B cell (primary cell): ENCODE results near the gene MIPOL1. TPM values are rescaled to one million over a fixed set of nuclear protein-coding genes. Genes with fewer than 3 reads are reported as not detected.

Experiments
- ATAC-seq: fragments of 200-7000 bp; cut with Tn5 transposase; one replicate; pipeline ENCODE4 v1.10.0; 2021; ENCODE audit warnings: low read depth, mild to moderate bottlenecking, moderate number of reproducible peaks, moderate library complexity
- CTCF ChIA-PET: fragments of 350-600 bp; sonication (Branson Sonifier 250); formaldehyde crosslinking; loops from one replicate; lab custom pipeline; 2021; ENCODE audit warnings: antibody characterized with exemption, inconsistent platforms; lab: Charles Lee
- POLR2A ChIA-PET: fragments of 350-600 bp; sonication (Branson Sonifier 250); formaldehyde crosslinking; loops from one replicate; lab custom pipeline; 2021; ENCODE audit warnings: antibody characterized with exemption; lab: Charles Lee
- DNase-seq: peaks from one replicate; pipeline ENCODE4 v3.0.0; 2013
- H2AFZ ChIP-seq: 2 replicates; pipeline ENCODE4 v1.6.1; 2012; ENCODE audit warnings: mild to moderate bottlenecking, low read depth, low read length; ENCODE audit not compliant: insufficient read depth, poor library complexity, severe bottlenecking
- H3K27ac ChIP-seq, 2 donors: 1 replicate in 1 of 2; 2 replicates in 1 of 2; pipeline ENCODE4 v1.5.1; 2012 to 2013; ENCODE audit warnings: low read length in 2 of 2, mild to moderate bottlenecking in 2 of 2, moderate library complexity in 1 of 2
- H3K27me3 ChIP-seq, 4 experiments: fragments of 200-600 bp in 1 of 4; sonication (generic) in 1 of 4; replicated peaks in 1 of 4; 1 replicate in 2 of 4; 2 replicates in 2 of 4; pipeline versions ENCODE4 v1.6.1 to v1.7.0; 2013 to 2016; ENCODE audit warnings: low read length in 3 of 4, mild to moderate bottlenecking in 2 of 4, mixed read lengths in 1 of 4, moderate library complexity in 1 of 4; ENCODE audit not compliant: insufficient read depth in 4 of 4, control insufficient read depth in 3 of 4; ENCODE audit errors: control extremely low read depth in 1 of 4
- H3K36me3 ChIP-seq, 2 experiments: replicated peaks in 1 of 2; 1 replicate in 1 of 2; 2 replicates in 1 of 2; pipeline versions ENCODE4 v1.6.1 to v1.7.1; 2013; ENCODE audit warnings: low read length in 1 of 2; ENCODE audit not compliant: insufficient read depth in 2 of 2, control insufficient read depth in 1 of 2; ENCODE audit errors: control extremely low read depth in 1 of 2, extremely low read depth in 1 of 2
- H3K4me1 ChIP-seq, 2 donors: fragments of 200-600 bp in 1 of 2; sonication (generic) in 1 of 2; 1 replicate in 1 of 2; 2 replicates in 1 of 2; pipeline versions ENCODE4 v1.5.1 to v1.6.1; 2013 to 2017; ENCODE audit warnings: low read length in 2 of 2; ENCODE audit not compliant: control insufficient read depth in 2 of 2, insufficient read depth in 2 of 2
- H3K4me2 ChIP-seq: replicated peaks from 2 replicates; pipeline ENCODE3; 2012; ENCODE audit warnings: mild to moderate bottlenecking, low read depth, low read length; ENCODE audit not compliant: poor library complexity, severe bottlenecking
- H3K4me3 ChIP-seq, 5 experiments: fragments of 200-600 bp in 1 of 5; sonication (generic) in 1 of 5; 1 replicate in 3 of 5; 2 replicates in 2 of 5; pipeline versions ENCODE4 v1.5.1 to v1.7.0; 2011 to 2016; ENCODE audit warnings: low read length in 4 of 5, mild to moderate bottlenecking in 4 of 5, low read depth in 2 of 5, control low read depth in 1 of 5, moderate library complexity in 1 of 5; ENCODE audit not compliant: insufficient read depth in 1 of 5; ENCODE audit errors: control extremely low read depth in 1 of 5, extremely low read depth in 1 of 5
- H3K79me2 ChIP-seq: fragments of 200-600 bp; sonication (generic); one replicate; pipeline ENCODE4 v1.6.0; 2016; ENCODE audit warnings: low read length; ENCODE audit not compliant: control insufficient read depth, insufficient read depth
- H3K9ac ChIP-seq: fragments of 200-600 bp; sonication (generic); 2 replicates; pipeline ENCODE4 v1.6.1; 2017; ENCODE audit warnings: mild to moderate bottlenecking, low read length, moderate library complexity
- H3K9me3 ChIP-seq, 3 donors: one replicate each; pipeline versions ENCODE4 v1.6.1 to v1.7.1; 2013; ENCODE audit warnings: low read length in 2 of 3; ENCODE audit not compliant: control insufficient read depth in 2 of 3, insufficient read depth in 1 of 3; ENCODE audit errors: control extremely low read depth in 1 of 3
- H4K20me1 ChIP-seq: 2 replicates; pipeline ENCODE4 v1.6.0; 2012; ENCODE audit warnings: mild to moderate bottlenecking, low read length; ENCODE audit not compliant: insufficient read depth, control insufficient read depth, poor library complexity, severe bottlenecking
- H3K27ac Mint-ChIP-seq: one replicate; pipeline ENCODE4 v1.8.0; 2021; ENCODE audit warnings: mixed read lengths
- H3K27me3 Mint-ChIP-seq: one replicate; pipeline ENCODE4 v1.8.0; 2021; ENCODE audit warnings: mixed read lengths
- H3K4me1 Mint-ChIP-seq: one replicate; pipeline ENCODE4 v1.8.0; 2021; ENCODE audit warnings: mixed read lengths
- H3K4me3 Mint-ChIP-seq: one replicate; pipeline ENCODE4 v1.8.0; 2021; ENCODE audit warnings: mixed read lengths
- H3K9me3 Mint-ChIP-seq: one replicate; pipeline ENCODE4 v1.8.0; 2022; ENCODE audit warnings: mixed read lengths; ENCODE audit not compliant: insufficient read depth
- EZH2 ChIP-seq: IDR thresholded peaks from 2 replicates; pipeline ENCODE4 v1.6.1; 2012; ENCODE audit warnings: borderline replicate concordance, low read depth, mild to moderate bottlenecking, moderate library complexity, low read length; ENCODE audit not compliant: insufficient read depth, poor library complexity, severe bottlenecking
- WGBS: methylation state at CpG from one replicate; pipeline ENCODE4 v1.1.5; 2013; ENCODE audit warnings: missing lambda C conversion rate; ENCODE audit not compliant: insufficient coverage; 5-methylcytosine and 5-hydroxymethylcytosine counted together
- intact Hi-C: fragments of 100-400 bp; cut with micrococcal nuclease; formaldehyde crosslinking; loops from one replicate; pipeline ENCODE4 v1.10.0; 2022
- polyA plus RNA-seq: library from polyadenylated mRNA; depleted of rRNA; stranded (reverse); fragments of >200 nt; gene quantifications from 2 replicates; pipeline ENCODE4 v1.2.3, GENCODE V29; 2012
- total RNA-seq, 2 donors: library from RNA; stranded (reverse); fragments of 120-200 nt in 1 of 2; gene quantifications; 1 replicate in 1 of 2; 2 replicates in 1 of 2; pipeline versions ENCODE4 v1.2.3 to v1.2.4, GENCODE V29; 2013 to 2022
- TF ChIP-seq, protein P1 (sequence below): fragments of 200-600 bp; IDR thresholded peaks from one replicate; pipeline ENCODE4 v1.8.0; 2022; ENCODE audit warnings: antibody characterized with exemption, mild to moderate bottlenecking

MIPOL1 gene
- total and polyA plus RNA-seq, 2 donors (not counting 1 experiment from before 2014, with no cell fraction given), result 0.17 TPM; not detected in 1

DNA sequence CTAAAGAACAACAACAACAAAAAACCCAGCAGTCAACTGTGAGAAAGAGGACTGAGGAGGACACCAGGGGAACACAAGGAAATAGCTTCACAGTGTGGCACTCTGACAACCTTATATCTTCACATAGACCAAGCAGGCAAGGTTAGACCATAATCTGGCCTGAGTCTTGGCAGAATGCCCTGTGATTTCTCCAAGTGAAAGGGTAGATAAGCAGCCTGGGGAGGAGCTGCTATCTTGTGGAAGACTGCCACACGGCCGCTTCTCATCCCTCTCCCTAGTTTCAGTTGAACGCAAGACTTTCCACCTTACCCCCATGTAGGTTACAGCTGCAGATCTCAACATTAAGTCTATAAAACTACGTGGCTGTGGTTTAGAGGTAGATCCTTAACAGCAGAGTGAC lies 29.0 kb upstream of the MIPOL1 start:
- peaks cover 0 to 10% (median 7%) of the 10 kb centered on the region in 4 experiments for H3K27me3 ChIP-seq
- ChIA-PET CTCF (no interaction called here), POLR2A (no interaction called here)
- no peak overlapping the region for H3K4me2 ChIP-seq
- Mint-ChIP-seq H3K27ac (no peak overlapping the region), H3K9me3 (no peaks in the 10 kb centered on the region), H3K4me1 (no peaks in the 10 kb centered on the region), H3K4me3 (no peak overlapping the region), H3K27me3 (peaks cover 13% of the 10 kb centered on the region)
- TF ChIP-seq EZH2, result no peak
- TF ChIP-seq, protein P1, sequence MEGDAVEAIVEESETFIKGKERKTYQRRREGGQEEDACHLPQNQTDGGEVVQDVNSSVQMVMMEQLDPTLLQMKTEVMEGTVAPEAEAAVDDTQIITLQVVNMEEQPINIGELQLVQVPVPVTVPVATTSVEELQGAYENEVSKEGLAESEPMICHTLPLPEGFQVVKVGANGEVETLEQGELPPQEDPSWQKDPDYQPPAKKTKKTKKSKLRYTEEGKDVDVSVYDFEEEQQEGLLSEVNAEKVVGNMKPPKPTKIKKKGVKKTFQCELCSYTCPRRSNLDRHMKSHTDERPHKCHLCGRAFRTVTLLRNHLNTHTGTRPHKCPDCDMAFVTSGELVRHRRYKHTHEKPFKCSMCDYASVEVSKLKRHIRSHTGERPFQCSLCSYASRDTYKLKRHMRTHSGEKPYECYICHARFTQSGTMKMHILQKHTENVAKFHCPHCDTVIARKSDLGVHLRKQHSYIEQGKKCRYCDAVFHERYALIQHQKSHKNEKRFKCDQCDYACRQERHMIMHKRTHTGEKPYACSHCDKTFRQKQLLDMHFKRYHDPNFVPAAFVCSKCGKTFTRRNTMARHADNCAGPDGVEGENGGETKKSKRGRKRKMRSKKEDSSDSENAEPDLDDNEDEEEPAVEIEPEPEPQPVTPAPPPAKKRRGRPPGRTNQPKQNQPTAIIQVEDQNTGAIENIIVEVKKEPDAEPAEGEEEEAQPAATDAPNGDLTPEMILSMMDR, result no peak
- no peak for DNase-seq
- H3K4me1 ChIP-seq, result no peaks in the 10 kb centered on the region
- no peak overlapping the region for H3K9ac ChIP-seq
- H3K27ac ChIP-seq, result no peak overlapping the region
- no peaks in the 10 kb centered on the region for H4K20me1 ChIP-seq
- no peak overlapping the region for H3K4me3 ChIP-seq
- H2AFZ ChIP-seq, result no peak overlapping the region
- intact Hi-C loops, result no loop called here
- ATAC-seq, result no peak
- no CpG with 5 or more reads among the region's 4 CpGs for WGBS
- H3K79me2 ChIP-seq, result no peaks in the 10 kb centered on the region
- no peaks in the 10 kb centered on the region for H3K36me3 ChIP-seq
- peaks cover 0 to 8% (median 0%) of the 10 kb centered on the region in 3 donors for H3K9me3 ChIP-seq

DNA sequence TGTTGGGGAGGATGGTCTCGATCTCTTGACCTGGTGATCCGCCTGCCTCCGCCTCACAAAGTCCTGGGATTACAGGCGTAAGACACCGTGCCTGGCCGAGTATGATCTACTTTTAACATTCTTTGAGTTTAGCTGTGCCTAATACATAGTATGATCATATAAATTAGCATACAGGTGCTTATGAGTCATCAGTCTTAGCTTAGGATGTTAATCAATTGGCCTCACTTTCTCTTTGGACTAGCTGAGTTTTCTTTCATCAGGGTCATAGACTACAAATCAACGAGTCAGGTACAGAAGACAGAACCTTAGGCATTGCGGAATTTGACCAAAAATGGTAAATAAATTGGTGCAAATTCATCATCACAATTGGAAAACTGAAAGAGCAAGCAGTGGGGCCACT lies 27.5 kb upstream of the MIPOL1 start:
- 86% methylated on average over 1 of the region's 8 CpGs for WGBS

More for the DNA sequence above, 27.5 kb upstream of the MIPOL1 start:
- ChIA-PET POLR2A (no interaction called here), CTCF (interaction anchor here (0.6 kb wide), 1 partner anchor 21 kb away, joined by 3 read pairs; no protein-coding TSS in a partner anchor)
- Mint-ChIP-seq H3K27me3 (peaks cover 13% of the 10 kb centered on the region), H3K9me3 (no peaks in the 10 kb centered on the region), H3K4me1 (no peaks in the 10 kb centered on the region), H3K4me3 (no peak overlapping the region), H3K27ac (no peak overlapping the region)
- Histone ChIP-seq H3K79me2 (no peaks in the 10 kb centered on the region), H3K27ac (no peak overlapping the region), H3K9ac (no peak overlapping the region), H3K4me3 (no peak overlapping the region), H3K27me3 (peaks cover 0 to 10% (median 7%) of the 10 kb centered on the region in 4 experiments), H4K20me1 (no peaks in the 10 kb centered on the region), H2AFZ (no peak overlapping the region), H3K4me1 (no peaks in the 10 kb centered on the region), H3K4me2 (no peak overlapping the region), H3K9me3 (peaks cover 0 to 8% (median 0%) of the 10 kb centered on the region in 3 donors), H3K36me3 (no peaks in the 10 kb centered on the region)
- TF ChIP-seq EZH2, result no peak
- DNase-seq, result no peak
- intact Hi-C loops, result no loop called here
- no peak for ATAC-seq
